HEK293 (cell line): ENCODE data around the gene PLXNA3.
A peak's percentile ranks its signal among the peaks of the same experiment; 100 is the strongest.

ENCODE experiments used
- CTCF ChIA-PET: fragments of 350-600 bp; formaldehyde crosslinking; extraction: SDS; loops from one replicate; lab custom pipeline; 2021; ENCODE audit warnings: antibody characterized with exemption; lab: Yijun Ruan, JAX
- POLR2A ChIA-PET: fragments of 300-600 bp; formaldehyde crosslinking; extraction: SDS; loops from one replicate; lab custom pipeline; 2020; ENCODE audit warnings: antibody characterized with exemption, inconsistent platforms; lab: Yijun Ruan, JAX
- H3K27ac ChIP-seq: fragments of 200-500 bp; sonication (Bioruptor generic); 2 replicates; pipeline ENCODE4 v1.5.1; 2014; ENCODE audit warnings: low read depth, low read length, control low read depth, inconsistent platforms; ENCODE audit errors: extremely low read depth
- H3K36me3 ChIP-seq, 2 experiments: fragments of 200-500 bp in 1 of 2; sonication (Bioruptor generic) in 1 of 2; 1 replicate in 1 of 2; 2 replicates in 1 of 2; pipeline ENCODE4 v1.5.1; 2014 to 2017; ENCODE audit warnings: inconsistent platforms in 2 of 2, low read length in 2 of 2; ENCODE audit not compliant: control insufficient read depth in 2 of 2, insufficient read depth in 1 of 2
- H3K4me1 ChIP-seq: fragments of 200-500 bp; sonication (Bioruptor generic); 2 replicates; pipeline ENCODE4 v1.5.1; 2014; ENCODE audit warnings: mild to moderate bottlenecking, low read length, inconsistent platforms; ENCODE audit not compliant: control insufficient read depth, insufficient read depth
- H3K4me3 ChIP-seq: 2 replicates; pipeline ENCODE4 v1.5.1; 2011; ENCODE audit warnings: low read depth, mild to moderate bottlenecking, control low read depth, low read length, moderate library complexity
- H3K9me3 ChIP-seq: fragments of 200-500 bp; sonication (Bioruptor generic); 2 replicates; pipeline ENCODE4 v1.5.1; 2014; ENCODE audit warnings: low read depth, low read length, inconsistent platforms; ENCODE audit not compliant: control insufficient read depth, insufficient read depth
- GLI2 ChIP-seq: fragments of 450-650 bp; formaldehyde crosslinking; IDR thresholded peaks from 2 replicates; pipeline ENCODE4; 2017; ENCODE audit warnings: missing biosample characterization, missing genetic modification characterization, low read depth, borderline replicate concordance
- GLIS2 ChIP-seq: fragments of 450-650 bp; formaldehyde crosslinking; IDR thresholded peaks from 2 replicates; pipeline ENCODE4 v1.5.1; 2016; ENCODE audit warnings: missing biosample characterization, missing genetic modification characterization
- KLF8 ChIP-seq: fragments of 450-650 bp; formaldehyde crosslinking; IDR thresholded peaks from 2 replicates; pipeline ENCODE4 v1.5.1; 2016; ENCODE audit warnings: missing biosample characterization, missing genetic modification characterization
- MYNN ChIP-seq: fragments of 450-650 bp; formaldehyde crosslinking; IDR thresholded peaks from 2 replicates; pipeline ENCODE4 v1.5.1; 2016; ENCODE audit warnings: missing biosample characterization, missing genetic modification characterization, borderline replicate concordance
- PATZ1 ChIP-seq: fragments of 450-650 bp; formaldehyde crosslinking; IDR thresholded peaks from 2 replicates; pipeline ENCODE4 v1.5.1; 2016; ENCODE audit warnings: missing biosample characterization, missing genetic modification characterization
- RBAK ChIP-seq: fragments of 450-650 bp; formaldehyde crosslinking; IDR thresholded peaks from 2 replicates; pipeline ENCODE4 v1.5.1; 2016; ENCODE audit warnings: missing biosample characterization, missing genetic modification characterization
- SP7 ChIP-seq: fragments of 450-650 bp; formaldehyde crosslinking; IDR thresholded peaks from 2 replicates; pipeline ENCODE4 v1.5.1; 2016; ENCODE audit warnings: missing biosample characterization, missing genetic modification characterization
- ZBTB21 ChIP-seq: fragments of 450-650 bp; formaldehyde crosslinking; IDR thresholded peaks from 2 replicates; pipeline ENCODE4 v1.5.1; 2017; ENCODE audit warnings: missing biosample characterization, missing genetic modification characterization
- ZBTB26 ChIP-seq: fragments of 450-650 bp; formaldehyde crosslinking; optimal IDR thresholded peaks from 2 replicates; pipeline ENCODE3; 2016; ENCODE audit warnings: missing biosample characterization, mild to moderate bottlenecking, missing genetic modification characterization
- ZIC2 ChIP-seq: fragments of 450-650 bp; formaldehyde crosslinking; IDR thresholded peaks from 2 replicates; pipeline ENCODE4 v1.5.1; 2016; ENCODE audit warnings: missing biosample characterization, missing genetic modification characterization
- ZNF132 ChIP-seq: fragments of 450-650 bp; formaldehyde crosslinking; IDR thresholded peaks from 2 replicates; pipeline ENCODE4 v1.5.1; 2017; ENCODE audit warnings: missing biosample characterization, missing genetic modification characterization, borderline replicate concordance
- ZNF184 ChIP-seq: fragments of 450-650 bp; IDR thresholded peaks from 2 replicates; pipeline ENCODE4 v1.5.1; 2018; ENCODE audit warnings: missing biosample characterization, mild to moderate bottlenecking, missing genetic modification characterization
- ZNF302 ChIP-seq: fragments of 450-650 bp; formaldehyde crosslinking; IDR thresholded peaks from 2 replicates; pipeline ENCODE4 v1.5.1; 2016; ENCODE audit warnings: missing biosample characterization, missing genetic modification characterization, low read depth
- ZNF426 ChIP-seq: fragments of 450-650 bp; formaldehyde crosslinking; IDR thresholded peaks from 2 replicates; pipeline ENCODE4 v1.5.1; 2017; ENCODE audit warnings: missing biosample characterization, missing genetic modification characterization, mild to moderate bottlenecking, inconsistent platforms, moderate library complexity
- ZNF433 ChIP-seq: fragments of 450-650 bp; formaldehyde crosslinking; IDR thresholded peaks from 2 replicates; pipeline ENCODE4 v1.5.1; 2016; ENCODE audit warnings: missing biosample characterization, missing genetic modification characterization, low read depth
- ZNF558 ChIP-seq: fragments of 450-650 bp; formaldehyde crosslinking; IDR thresholded peaks from 2 replicates; pipeline ENCODE4 v1.5.1; 2016; ENCODE audit warnings: missing biosample characterization, missing genetic modification characterization
- ZNF571 ChIP-seq: fragments of 450-650 bp; formaldehyde crosslinking; IDR thresholded peaks from 2 replicates; pipeline ENCODE4 v1.5.0; 2017; ENCODE audit warnings: missing biosample characterization, missing genetic modification characterization
- ZNF645 ChIP-seq: fragments of 450-650 bp; formaldehyde crosslinking; IDR thresholded peaks from 2 replicates; pipeline ENCODE4; 2016; ENCODE audit warnings: missing biosample characterization, missing genetic modification characterization
- ZNF707 ChIP-seq: fragments of 450-650 bp; formaldehyde crosslinking; IDR thresholded peaks from 2 replicates; pipeline ENCODE4 v1.5.1; 2016; ENCODE audit warnings: missing biosample characterization, missing genetic modification characterization
- TF ChIP-seq, protein P1 (sequence below): fragments of 450-650 bp; formaldehyde crosslinking; conservative IDR thresholded peaks from 2 replicates; pipeline ENCODE4 v1.5.1; 2016; ENCODE audit warnings: low read depth, missing biosample characterization, missing genetic modification characterization
- TF ChIP-seq, protein P2 (sequence below): fragments of 450-650 bp; formaldehyde crosslinking; IDR thresholded peaks from 2 replicates; pipeline ENCODE4 v1.5.1; 2016; ENCODE audit warnings: missing biosample characterization, missing genetic modification characterization
- TF ChIP-seq, protein P3 (sequence below): fragments of 450-650 bp; formaldehyde crosslinking; IDR thresholded peaks from 2 replicates; pipeline ENCODE4 v1.5.1; 2017; ENCODE audit warnings: missing biosample characterization, missing genetic modification characterization

The PLXNA3 gene

DNA sequence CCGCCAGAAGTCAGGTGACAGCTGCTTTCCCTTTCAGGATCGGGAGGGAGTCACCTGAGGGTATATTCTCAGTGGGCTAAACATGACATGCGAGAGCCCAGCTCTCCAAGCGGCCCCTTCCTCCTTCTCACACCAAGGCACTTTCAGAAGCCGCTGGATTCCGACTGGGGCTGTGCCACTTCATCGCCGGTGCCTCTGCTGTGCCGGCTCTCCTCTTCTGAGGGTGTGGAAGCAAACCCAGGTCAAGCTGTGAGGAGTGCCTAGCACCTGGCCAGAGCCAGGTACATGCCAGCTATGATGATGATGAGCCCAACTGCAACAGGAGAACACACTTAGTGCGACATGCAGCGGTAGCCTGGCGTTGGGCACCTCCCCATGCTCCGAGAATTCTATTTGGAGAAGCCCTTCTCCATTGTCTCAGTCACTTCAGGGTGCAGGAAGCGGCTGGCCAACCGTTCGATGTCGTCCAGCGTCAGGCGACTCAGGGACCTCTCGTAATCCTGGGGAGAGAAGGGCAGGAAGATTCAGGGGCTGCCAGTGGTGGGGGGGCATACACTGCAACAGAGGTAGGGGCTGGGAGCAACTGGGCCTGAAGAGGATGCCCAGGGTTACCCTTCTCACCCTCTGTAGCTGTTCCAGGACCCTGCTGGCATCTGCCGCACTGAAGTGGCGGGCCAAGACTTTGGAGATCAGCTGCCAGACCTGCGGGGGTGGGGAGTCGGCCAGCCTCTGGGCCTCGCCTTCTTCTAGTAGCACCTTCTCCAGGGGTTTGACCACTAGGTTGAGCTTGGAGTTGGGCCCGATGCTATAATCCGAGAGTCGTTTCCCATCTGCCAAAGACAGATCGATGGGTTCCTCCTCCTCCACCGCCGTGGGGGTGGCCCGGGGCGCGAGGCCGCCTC lies 27.3 kb downstream of the PLXNA3 start:
- ChIA-PET POLR2A (interaction anchor here (0.6 to 3.1 kb wide), 6 partner anchors 8 to 87 kb away, joined by 3 to 10 read pairs (median 6); partner anchors contain the start of gene RPL10), CTCF (interaction anchor here (0.5 to 1.4 kb wide), 4 partner anchors 16 to 112 kb away, joined by 3 to 4 read pairs (median 3); no protein-coding TSS in a partner anchor)
- Histone ChIP-seq H3K4me1 (no peaks in the 10 kb centered on the region; the same call in 1 of the 2 replicates), H3K36me3 (peaks cover 0 to 38% of the 10 kb centered on the region in 2 experiments; a peak in 1 of 3 replicates), H3K9me3 (no peaks in the 10 kb centered on the region), H3K4me3 (peak overlapping the region; percentile 55), H3K27ac (peak overlapping the region; percentile 94; the same call in 1 of the 2 replicates)
- TF ChIP-seq, protein P1, sequence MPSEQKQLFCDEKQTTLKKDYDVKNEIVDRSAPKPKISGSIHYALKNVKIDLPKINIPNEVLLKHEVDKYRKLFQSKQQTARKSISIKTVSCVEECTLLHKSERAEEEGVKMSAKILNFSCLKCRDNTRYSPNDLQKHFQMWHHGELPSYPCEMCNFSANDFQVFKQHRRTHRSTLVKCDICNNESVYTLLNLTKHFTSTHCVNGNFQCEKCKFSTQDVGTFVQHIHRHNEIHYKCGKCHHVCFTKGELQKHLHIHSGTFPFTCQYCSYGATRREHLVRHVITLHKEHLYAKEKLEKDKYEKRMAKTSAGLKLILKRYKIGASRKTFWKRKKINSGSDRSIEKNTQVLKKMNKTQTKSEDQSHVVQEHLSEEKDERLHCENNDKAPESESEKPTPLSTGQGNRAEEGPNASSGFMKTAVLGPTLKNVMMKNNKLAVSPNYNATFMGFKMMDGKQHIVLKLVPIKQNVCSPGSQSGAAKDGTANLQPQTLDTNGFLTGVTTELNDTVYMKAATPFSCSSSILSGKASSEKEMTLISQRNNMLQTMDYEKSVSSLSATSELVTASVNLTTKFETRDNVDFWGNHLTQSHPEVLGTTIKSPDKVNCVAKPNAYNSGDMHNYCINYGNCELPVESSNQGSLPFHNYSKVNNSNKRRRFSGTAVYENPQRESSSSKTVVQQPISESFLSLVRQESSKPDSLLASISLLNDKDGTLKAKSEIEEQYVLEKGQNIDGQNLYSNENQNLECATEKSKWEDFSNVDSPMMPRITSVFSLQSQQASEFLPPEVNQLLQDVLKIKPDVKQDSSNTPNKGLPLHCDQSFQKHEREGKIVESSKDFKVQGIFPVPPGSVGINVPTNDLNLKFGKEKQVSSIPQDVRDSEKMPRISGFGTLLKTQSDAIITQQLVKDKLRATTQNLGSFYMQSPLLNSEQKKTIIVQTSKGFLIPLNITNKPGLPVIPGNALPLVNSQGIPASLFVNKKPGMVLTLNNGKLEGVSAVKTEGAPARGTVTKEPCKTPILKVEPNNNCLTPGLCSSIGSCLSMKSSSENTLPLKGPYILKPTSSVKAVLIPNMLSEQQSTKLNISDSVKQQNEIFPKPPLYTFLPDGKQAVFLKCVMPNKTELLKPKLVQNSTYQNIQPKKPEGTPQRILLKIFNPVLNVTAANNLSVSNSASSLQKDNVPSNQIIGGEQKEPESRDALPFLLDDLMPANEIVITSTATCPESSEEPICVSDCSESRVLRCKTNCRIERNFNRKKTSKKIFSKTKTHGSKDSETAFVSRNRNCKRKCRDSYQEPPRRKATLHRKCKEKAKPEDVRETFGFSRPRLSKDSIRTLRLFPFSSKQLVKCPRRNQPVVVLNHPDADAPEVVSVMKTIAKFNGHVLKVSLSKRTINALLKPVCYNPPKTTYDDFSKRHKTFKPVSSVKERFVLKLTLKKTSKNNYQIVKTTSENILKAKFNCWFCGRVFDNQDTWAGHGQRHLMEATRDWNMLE (tag by site-specific recombination), result no peak
- no peak for TF ChIP-seq ZNF558 (tag by site-specific recombination)
- no peak for TF ChIP-seq ZNF132 (tag by site-specific recombination)
- TF ChIP-seq, protein P2, sequence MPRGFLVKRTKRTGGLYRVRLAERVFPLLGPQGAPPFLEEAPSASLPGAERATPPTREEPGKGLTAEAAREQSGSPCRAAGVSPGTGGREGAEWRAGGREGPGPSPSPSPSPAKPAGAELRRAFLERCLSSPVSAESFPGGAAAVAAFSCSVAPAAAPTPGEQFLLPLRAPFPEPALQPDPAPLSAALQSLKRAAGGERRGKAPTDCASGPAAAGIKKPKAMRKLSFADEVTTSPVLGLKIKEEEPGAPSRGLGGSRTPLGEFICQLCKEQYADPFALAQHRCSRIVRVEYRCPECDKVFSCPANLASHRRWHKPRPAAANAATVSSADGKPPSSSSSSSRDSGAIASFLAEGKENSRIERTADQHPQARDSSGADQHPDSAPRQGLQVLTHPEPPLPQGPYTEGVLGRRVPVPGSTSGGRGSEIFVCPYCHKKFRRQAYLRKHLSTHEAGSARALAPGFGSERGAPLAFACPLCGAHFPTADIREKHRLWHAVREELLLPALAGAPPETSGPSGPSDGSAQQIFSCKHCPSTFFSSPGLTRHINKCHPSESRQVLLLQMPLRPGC (tag by site-specific recombination), result no peak
- no peak for TF ChIP-seq ZBTB21 (tag by site-specific recombination)
- TF ChIP-seq GLI2 (tag by site-specific recombination), result no peak
- TF ChIP-seq MYNN (tag by site-specific recombination), result no peak
- TF ChIP-seq ZNF571 (tag by site-specific recombination), result no peak
- no peak for TF ChIP-seq ZNF707 (tag by site-specific recombination)
- no peak for TF ChIP-seq RBAK
- no peak for TF ChIP-seq ZIC2 (tag by site-specific recombination)
- TF ChIP-seq GLIS2 (tag by site-specific recombination), result 0 out of 2 replicates have a peak, but pooled peaks have one; percentile 39
- TF ChIP-seq, protein P3, sequence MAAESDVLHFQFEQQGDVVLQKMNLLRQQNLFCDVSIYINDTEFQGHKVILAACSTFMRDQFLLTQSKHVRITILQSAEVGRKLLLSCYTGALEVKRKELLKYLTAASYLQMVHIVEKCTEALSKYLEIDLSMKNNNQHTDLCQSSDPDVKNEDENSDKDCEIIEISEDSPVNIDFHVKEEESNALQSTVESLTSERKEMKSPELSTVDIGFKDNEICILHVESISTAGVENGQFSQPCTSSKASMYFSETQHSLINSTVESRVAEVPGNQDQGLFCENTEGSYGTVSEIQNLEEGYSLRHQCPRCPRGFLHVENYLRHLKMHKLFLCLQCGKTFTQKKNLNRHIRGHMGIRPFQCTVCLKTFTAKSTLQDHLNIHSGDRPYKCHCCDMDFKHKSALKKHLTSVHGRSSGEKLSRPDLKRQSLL (tag by site-specific recombination), result no peak
- peak; percentile 38; the same call in 1 of the 2 replicates for TF ChIP-seq SP7 (tag by site-specific recombination)
- no peak for TF ChIP-seq ZNF426
- peak; percentile 30 for TF ChIP-seq ZBTB26 (tag by site-specific recombination)
- TF ChIP-seq ZNF184 (tag by site-specific recombination), result no peak
- no peak for TF ChIP-seq ZNF433 (tag by site-specific recombination)
- no peak for TF ChIP-seq KLF8
- no peak for TF ChIP-seq ZNF302
- TF ChIP-seq ZNF645, result no peak
- peak; percentile 20; the same call in 1 of the 2 replicates for TF ChIP-seq PATZ1
